GM12801 (cell line): ENCODE results near the gene NFASC.

Experiments
- TF ChIP-seq, protein P1 (sequence below): IDR thresholded peaks from one replicate; pipeline ENCODE4 v1.5.1; 2011; ENCODE audit warnings: control low read depth; ENCODE audit not compliant: insufficient read length; ENCODE audit errors: extremely low read depth

The NFASC gene

DNA sequence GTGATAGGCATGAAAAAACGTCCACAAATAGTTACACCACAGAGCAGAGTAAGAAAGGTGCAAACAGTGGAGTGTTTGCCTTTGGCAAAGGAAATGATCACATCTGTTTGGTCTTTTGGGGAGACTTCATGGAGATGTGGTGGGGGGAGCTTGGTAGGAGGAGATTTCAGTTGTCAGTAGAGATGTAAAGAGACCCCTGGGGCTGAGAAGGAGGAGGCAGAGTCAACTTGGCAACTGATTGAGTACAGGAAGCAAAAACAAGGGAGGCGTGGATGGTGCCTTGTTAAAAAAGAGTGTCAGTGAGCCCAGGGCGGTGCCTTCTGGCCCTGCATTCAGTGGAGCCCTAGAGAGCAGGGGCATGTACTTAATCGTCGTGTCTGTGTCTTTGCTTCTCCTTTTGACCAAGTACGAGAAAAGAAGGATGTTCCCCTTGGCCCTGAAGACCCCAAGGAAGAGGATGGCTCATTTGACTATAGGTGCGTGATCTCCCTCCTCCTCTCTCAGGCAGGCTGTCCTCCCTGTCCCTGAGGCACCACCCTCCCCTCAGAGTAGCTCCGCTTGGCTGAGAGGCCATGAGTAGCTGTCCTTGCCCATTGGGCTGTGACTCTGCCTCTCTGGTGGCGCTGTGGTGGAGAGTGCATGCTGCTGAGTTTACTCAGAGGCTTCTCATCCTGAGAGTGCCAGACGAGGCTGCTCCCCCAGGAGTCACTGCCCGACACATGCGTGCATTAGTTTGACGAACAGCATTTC is 141.9 kb downstream of the NFASC start:
- TF ChIP-seq, protein P1, sequence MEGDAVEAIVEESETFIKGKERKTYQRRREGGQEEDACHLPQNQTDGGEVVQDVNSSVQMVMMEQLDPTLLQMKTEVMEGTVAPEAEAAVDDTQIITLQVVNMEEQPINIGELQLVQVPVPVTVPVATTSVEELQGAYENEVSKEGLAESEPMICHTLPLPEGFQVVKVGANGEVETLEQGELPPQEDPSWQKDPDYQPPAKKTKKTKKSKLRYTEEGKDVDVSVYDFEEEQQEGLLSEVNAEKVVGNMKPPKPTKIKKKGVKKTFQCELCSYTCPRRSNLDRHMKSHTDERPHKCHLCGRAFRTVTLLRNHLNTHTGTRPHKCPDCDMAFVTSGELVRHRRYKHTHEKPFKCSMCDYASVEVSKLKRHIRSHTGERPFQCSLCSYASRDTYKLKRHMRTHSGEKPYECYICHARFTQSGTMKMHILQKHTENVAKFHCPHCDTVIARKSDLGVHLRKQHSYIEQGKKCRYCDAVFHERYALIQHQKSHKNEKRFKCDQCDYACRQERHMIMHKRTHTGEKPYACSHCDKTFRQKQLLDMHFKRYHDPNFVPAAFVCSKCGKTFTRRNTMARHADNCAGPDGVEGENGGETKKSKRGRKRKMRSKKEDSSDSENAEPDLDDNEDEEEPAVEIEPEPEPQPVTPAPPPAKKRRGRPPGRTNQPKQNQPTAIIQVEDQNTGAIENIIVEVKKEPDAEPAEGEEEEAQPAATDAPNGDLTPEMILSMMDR, result no peak

- TF ChIP-seq, protein P1, result no peak
These were observed 143.2 kb downstream of the NFASC start for GRCh38 chr1:205013683-205014367.

- TF ChIP-seq, protein P1, result no peak
These were observed 144.1 kb downstream of the NFASC start for GRCh38 chr1:205014783-205015182.

DNA sequence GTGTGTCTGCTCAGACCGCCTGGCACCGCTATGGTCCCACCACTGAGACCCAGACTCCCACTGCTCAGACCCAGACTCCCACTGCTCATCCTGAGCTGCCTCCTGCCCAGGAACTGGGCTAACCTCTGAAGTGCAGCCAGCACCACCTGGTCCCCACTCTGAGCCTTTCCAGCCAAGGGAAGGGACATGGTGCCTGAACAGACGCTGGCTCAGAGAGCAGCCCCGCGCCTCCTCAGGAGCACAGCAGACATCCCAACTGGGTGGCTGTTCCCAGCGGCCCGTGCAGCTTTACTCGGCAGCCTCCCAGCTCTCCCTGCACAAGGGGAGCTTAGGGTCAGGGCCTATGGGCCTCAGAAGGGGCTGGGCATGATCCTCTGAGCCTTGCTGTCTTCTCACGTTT is 144.6 kb downstream of the NFASC start:
- TF ChIP-seq, protein P1, result no peak

- TF ChIP-seq, protein P1, result no peak
These were observed 145.4 kb downstream of the NFASC start for GRCh38 chr1:205016075-205016474.

- TF ChIP-seq, protein P1, result no peak
These were observed 145.9 kb downstream of the NFASC start for GRCh38 chr1:205016584-205016983.

DNA sequence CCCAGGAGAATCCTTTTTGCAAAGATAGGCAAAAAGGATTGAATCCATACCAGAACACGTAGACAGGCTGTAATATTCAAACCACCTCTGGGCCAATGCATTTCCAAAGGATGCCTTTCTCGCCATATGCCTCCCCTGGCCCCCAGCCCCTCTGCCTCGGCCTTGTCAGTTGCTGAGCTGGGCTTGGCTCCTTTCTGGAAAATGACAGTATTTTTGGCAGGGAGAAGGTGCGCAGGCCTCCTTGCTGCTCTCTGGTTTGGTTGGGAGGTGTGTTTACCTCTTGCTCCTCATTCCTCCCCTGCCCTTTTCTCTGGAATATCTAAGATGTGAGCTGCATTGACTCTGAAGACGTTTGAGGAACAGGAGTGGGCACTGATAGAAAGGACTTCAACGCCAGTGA is 146.3 kb downstream of the NFASC start:
- TF ChIP-seq, protein P1, result no peak
